ENCODE measurements around the gene DOC2A. TPM values are rescaled to one million over a fixed set of nuclear protein-coding genes. Genes with fewer than 3 reads are reported as not detected.
"Not testable (repeated sequence)": the region's sequence is repeated elsewhere in the genome, so short reads cannot be mapped to it uniquely, and the experiment has no call there.

Gene DOC2A
- total and polyA plus RNA-seq, 5 experiments from 2014 or later = not detected

GRCh38 chr16:29973384-29974246 lies 37.2 kb downstream of the DOC2A start, which contains the start of gene TAOK2:
Gene TAOK2 (plus strand): TSS chr16:29973868. CDS start chr16:29977773, 3,905 bp downstream.
- peak within 1 kb of the TSS; percentile 66 to 96 (median 91) for H3K27ac Mint-ChIP-seq
- DNase-seq (peak; percentile 82 to 97 (median 92)), ATAC-seq (peak; percentile 88 to 96)
- peak within 1 kb of the TSS; percentile 82 to 98 (median 95) for H3K4me3 Mint-ChIP-seq
- POLR2A ChIA-PET = interaction anchor here (0.7 to 2.8 kb wide), 19 partner anchors 9 to 444 kb away, joined by 3 to 43 read pairs (median 5); partner anchors contain the start of genes ALDOA, ASPHD1, CDIPT and HIRIP3
- H3K9me3 Mint-ChIP-seq = no peaks in the 10 kb centered on the region
- peaks cover 19 to 43% (median 40%) of the 10 kb centered on the region in 4 donors for H3K4me1 Mint-ChIP-seq
- peaks cover 2 to 24% (median 7%) of the 10 kb centered on the region in 3 donors for H3K36me3 Mint-ChIP-seq
- no peaks in the 10 kb centered on the region for H3K27me3 Mint-ChIP-seq

GRCh38 chr16:29972992-29973383 lies 37.8 kb downstream of the DOC2A start:
- H3K27me3 Mint-ChIP-seq = no peaks in the 10 kb centered on the region
- POLR2A ChIA-PET = interaction anchor here (0.6 to 2.8 kb wide), 19 partner anchors 8 to 445 kb away, joined by 3 to 43 read pairs (median 4); partner anchors contain the start of genes ALDOA, ASPHD1, CDIPT and HIRIP3
- no peaks in the 10 kb centered on the region for H3K9me3 Mint-ChIP-seq
- H3K27ac Mint-ChIP-seq = peak overlapping the region; percentile 48 to 96 (median 91)
- peak overlapping the region; percentile 82 to 98 (median 95) for H3K4me3 Mint-ChIP-seq
- ATAC-seq = no peak
- no peak for DNase-seq
- H3K36me3 Mint-ChIP-seq = peaks cover 6 to 25% (median 7%) of the 10 kb centered on the region in 3 donors
- peaks cover 20 to 43% (median 40%) of the 10 kb centered on the region in 4 donors for H3K4me1 Mint-ChIP-seq

- H3K9me3 Mint-ChIP-seq = no peaks in the 10 kb centered on the region
- peaks cover 20 to 43% (median 40%) of the 10 kb centered on the region in 4 donors for H3K4me1 Mint-ChIP-seq
- DNase-seq (no peak), ATAC-seq (no peak)
- no peaks in the 10 kb centered on the region for H3K27me3 Mint-ChIP-seq
- peaks cover 6 to 22% (median 7%) of the 10 kb centered on the region in 3 donors for H3K36me3 Mint-ChIP-seq
- POLR2A ChIA-PET = interaction anchor here (0.6 to 2.8 kb wide), 7 partner anchors 11 to 301 kb away, joined by 3 to 43 read pairs (median 8); partner anchors contain the start of genes ALDOA, HIRIP3, INO80E and KCTD13
- H3K4me3 Mint-ChIP-seq = peak overlapping the region; percentile 1 to 98 (median 95)
- peak overlapping the region in 9 of 10 donors; percentile 48 to 96 (median 91) for H3K27ac Mint-ChIP-seq
Measured at GRCh38 chr16:29972500-29972899, 38.3 kb downstream of the DOC2A start.

- DNase-seq (no peak), ATAC-seq (no peak)
- POLR2A ChIA-PET = interaction anchor here (2.8 kb wide), 1 partner anchor 9 kb away, joined by 43 read pairs; the partner anchor contains the start of gene TMEM219
- Mint-ChIP-seq H3K27ac (peak overlapping the region in 2 of 10 donors; percentile 46 to 66), H3K4me1 (peaks cover 20 to 34% (median 30%) of the 10 kb centered on the region in 4 donors), H3K4me3 (no peak overlapping the region), H3K36me3 (peaks cover 6 to 26% (median 7%) of the 10 kb centered on the region in 3 donors), H3K9me3 (no peaks in the 10 kb centered on the region), H3K27me3 (no peaks in the 10 kb centered on the region)
Measured at GRCh38 chr16:29971304-29971703, 39.5 kb downstream of the DOC2A start.

- ATAC-seq = no peak
- peaks cover 10 to 19% (median 15%) of the 10 kb centered on the region in 4 donors for H3K4me1 Mint-ChIP-seq
- H3K27me3 Mint-ChIP-seq = no peaks in the 10 kb centered on the region
- H3K27ac Mint-ChIP-seq = peak overlapping the region in 1 of 10 donors; percentile 13
- H3K36me3 Mint-ChIP-seq = peaks cover 6 to 31% (median 9%) of the 10 kb centered on the region in 3 donors
- no peaks in the 10 kb centered on the region for H3K9me3 Mint-ChIP-seq
- POLR2A ChIA-PET = no interaction called here
- H3K4me3 Mint-ChIP-seq = no peak overlapping the region
- DNase-seq = no peak
Measured at GRCh38 chr16:29968205-29968604, 42.6 kb downstream of the DOC2A start.

GRCh38 chr16:29963021-29963743 lies 47.6 kb downstream of the DOC2A start:
- Mint-ChIP-seq H3K27me3 (no peaks in the 10 kb centered on the region), H3K4me1 (peaks cover 12 to 29% (median 27%) of the 10 kb centered on the region in 4 donors), H3K27ac (peak overlapping the region; percentile 77 to 96 (median 93)), H3K4me3 (peak overlapping the region; percentile 86 to 94 (median 89)), H3K36me3 (peaks cover 0 to 10% (median 2%) of the 10 kb centered on the region in 3 donors), H3K9me3 (no peaks in the 10 kb centered on the region)
- no peak for DNase-seq
- ATAC-seq = no peak
- POLR2A ChIA-PET = interaction anchor here (0.9 to 3.8 kb wide), 7 partner anchors 9 to 416 kb away, joined by 3 to 43 read pairs (median 10); partner anchors contain the start of genes CDIPT, KCTD13, PAGR1 and TAOK2

GRCh38 chr16:29962344-29962994 lies 48.4 kb downstream of the DOC2A start:
- no peaks in the 10 kb centered on the region for H3K27me3 Mint-ChIP-seq

GRCh38 chr16:29961479-29962343 lies 49.1 kb downstream of the DOC2A start, which contains the start of gene TMEM219:
Gene TMEM219 (plus strand): TSS chr16:29962079. CDS start chr16:29963144, 1,065 bp downstream.
- POLR2A ChIA-PET = interaction anchor here (0.6 to 3.8 kb wide), 24 partner anchors 11 to 948 kb away, joined by 3 to 43 read pairs (median 4); partner anchors contain the start of genes ASPHD1, CDIPT, HIRIP3 and INO80E
- Mint-ChIP-seq H3K9me3 (no peaks in the 10 kb centered on the region), H3K27ac (peak within 1 kb of the TSS; percentile 77 to 97 (median 93)), H3K36me3 (peaks cover 0 to 5% (median 2%) of the 10 kb centered on the region in 3 donors), H3K27me3 (no peaks in the 10 kb centered on the region), H3K4me1 (peaks cover 12 to 29% (median 27%) of the 10 kb centered on the region in 4 donors), H3K4me3 (peak within 1 kb of the TSS; percentile 86 to 94 (median 89))
- peak; percentile 90 to 98 (median 96) for DNase-seq
- peak; percentile 84 to 91 for ATAC-seq

More at GRCh38 chr16:29962344-29962994, 48.4 kb downstream of the DOC2A start:
- H3K4me3 Mint-ChIP-seq = peak overlapping the region; percentile 86 to 94 (median 89)
- H3K9me3 Mint-ChIP-seq = no peaks in the 10 kb centered on the region
- peaks cover 0 to 9% (median 2%) of the 10 kb centered on the region in 3 donors for H3K36me3 Mint-ChIP-seq
- peaks cover 12 to 29% (median 27%) of the 10 kb centered on the region in 4 donors for H3K4me1 Mint-ChIP-seq
- ATAC-seq = no peak
- H3K27ac Mint-ChIP-seq = peak overlapping the region; percentile 77 to 96 (median 93)
- no peak for DNase-seq
- POLR2A ChIA-PET = interaction anchor here (0.6 to 3.8 kb wide), 19 partner anchors 10 to 949 kb away, joined by 3 to 43 read pairs (median 5); partner anchors contain the start of genes ASPHD1, CDIPT, HIRIP3 and INO80E

- POLR2A ChIA-PET = interaction anchor here (0.7 to 3.8 kb wide), 21 partner anchors 11 to 854 kb away, joined by 3 to 43 read pairs (median 3); partner anchors contain the start of genes ASPHD1, CDIPT, HIRIP3 and INO80E
- Mint-ChIP-seq H3K36me3 (peaks cover 0 to 4% (median 2%) of the 10 kb centered on the region in 3 donors), H3K4me1 (peaks cover 12 to 28% (median 25%) of the 10 kb centered on the region in 4 donors), H3K27me3 (no peaks in the 10 kb centered on the region), H3K27ac (peak overlapping the region; percentile 77 to 97 (median 93)), H3K4me3 (peak overlapping the region; percentile 83 to 94 (median 88)), H3K9me3 (no peaks in the 10 kb centered on the region)
- no peak for ATAC-seq
- DNase-seq = no peak
Measured at GRCh38 chr16:29961127-29961478, 49.7 kb downstream of the DOC2A start.

- not testable (repeated sequence) for ATAC-seq, H3K9me3 Mint-ChIP-seq, H3K36me3 Mint-ChIP-seq, DNase-seq, H3K27me3 Mint-ChIP-seq
- Mint-ChIP-seq H3K4me1 (peaks cover 12 to 24% (median 22%) of the 10 kb centered on the region in 4 donors), H3K27ac (peak overlapping the region in 2 of 10 donors; percentile 36 to 45), H3K4me3 (peak overlapping the region in 6 of 10 donors; percentile 13 to 50 (median 42))
- POLR2A ChIA-PET = interaction anchor here (0.5 to 3.8 kb wide), 3 partner anchors 14 to 109 kb away, joined by 3 to 32 read pairs (median 3); partner anchors contain the start of genes KCTD13 and TAOK2
Measured at GRCh38 chr16:29959821-29960220, 51.0 kb downstream of the DOC2A start.

Measured in naive thymus-derived CD8-positive, alpha-beta T cell (primary cell).